HG03432 (cell line): ENCODE results near the gene NEDD8.
"Not testable (repeated sequence)": the region's sequence is repeated elsewhere in the genome, so short reads cannot be mapped to it uniquely, and the experiment has no call there.

Experiments
- ATAC-seq: cut with Tn5 transposase; IDR thresholded peaks from one replicate; pipeline ENCODE4 v1.9.1; 2021; ENCODE audit warnings: mild to moderate bottlenecking, moderate library complexity; ENCODE audit not compliant: unreplicated experiment

NEDD8 gene

DNA sequence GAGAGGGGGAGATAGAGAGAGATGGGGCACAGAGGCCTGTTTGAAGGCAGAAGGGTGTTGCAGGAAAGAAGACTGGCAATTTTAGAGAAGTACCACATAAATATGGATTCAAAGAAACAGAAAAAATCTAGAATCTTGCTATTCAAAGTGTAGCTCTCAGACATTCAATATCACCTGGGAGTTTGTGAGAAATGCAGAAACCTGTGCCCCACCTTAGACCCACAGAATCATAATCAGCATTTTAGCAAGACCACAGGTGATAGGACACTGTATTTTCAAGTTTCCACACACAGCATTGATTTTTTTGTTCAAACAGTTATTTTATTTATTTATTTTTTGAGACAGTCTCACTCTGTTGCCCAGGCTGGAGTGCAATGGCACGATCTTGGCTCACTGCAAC lies 3.3 kb downstream of the NEDD8 start:
- ATAC-seq: no peak

DNA sequence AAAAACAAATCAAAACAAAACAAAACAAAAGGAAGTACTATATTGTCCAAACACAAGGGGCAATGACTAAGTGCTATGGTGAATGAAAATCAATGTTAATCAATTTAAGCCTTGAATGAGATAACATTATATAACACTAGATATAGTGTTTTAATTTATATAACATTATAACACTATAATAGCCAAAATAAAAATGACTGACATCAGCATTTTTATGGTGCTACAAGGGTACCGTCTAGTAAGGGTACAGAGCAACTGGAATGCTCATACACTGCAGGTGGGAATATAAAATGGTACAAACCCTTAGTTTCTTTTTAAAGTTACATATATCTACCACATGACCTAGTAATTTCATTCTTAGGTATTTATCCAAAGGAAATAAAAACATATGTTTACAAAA lies 5.7 kb downstream of the NEDD8 start:
- ATAC-seq: no peak

DNA sequence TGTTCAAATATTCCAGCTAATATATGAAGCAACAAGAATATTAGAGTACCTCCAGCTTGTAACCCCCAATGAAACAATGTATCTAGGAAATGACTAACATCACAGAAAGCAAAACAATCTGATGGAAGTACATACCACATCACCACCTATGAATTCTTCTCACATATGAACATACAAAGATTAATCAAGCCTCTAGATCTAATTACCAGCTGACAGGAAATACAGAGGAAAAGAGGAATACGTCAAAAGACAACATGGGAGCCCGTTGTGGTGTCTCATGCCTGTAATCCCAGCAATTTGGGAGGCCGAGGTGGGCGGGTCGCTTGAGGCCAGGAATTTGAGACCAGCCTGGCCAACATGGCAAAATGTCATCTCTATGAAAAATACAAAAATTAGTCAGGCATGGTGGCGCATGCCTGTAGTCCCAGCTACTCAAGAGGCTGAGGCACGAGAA lies 7.5 kb downstream of the NEDD8 start:
- no peak for ATAC-seq

DNA sequence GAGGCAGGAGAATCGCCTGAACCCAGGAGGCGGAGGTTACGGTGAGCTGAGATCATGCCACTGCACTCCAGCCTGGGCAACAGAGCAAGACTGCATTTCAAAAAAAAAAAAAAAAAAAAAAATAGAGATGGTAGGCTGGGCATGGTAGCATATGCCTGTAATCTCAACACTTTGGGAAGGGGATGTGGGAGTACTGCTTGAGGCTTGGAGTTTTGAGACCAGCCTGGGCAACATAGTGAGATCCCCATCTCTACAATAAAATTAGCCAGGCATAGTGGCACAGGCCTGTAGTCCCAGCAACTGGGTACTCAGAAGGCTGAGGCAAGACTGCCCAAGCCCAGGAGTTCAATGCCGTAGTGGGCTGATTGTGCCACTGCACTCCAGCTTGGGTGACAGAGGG lies 9.2 kb downstream of the NEDD8 start:
- ATAC-seq: not testable (repeated sequence)

DNA sequence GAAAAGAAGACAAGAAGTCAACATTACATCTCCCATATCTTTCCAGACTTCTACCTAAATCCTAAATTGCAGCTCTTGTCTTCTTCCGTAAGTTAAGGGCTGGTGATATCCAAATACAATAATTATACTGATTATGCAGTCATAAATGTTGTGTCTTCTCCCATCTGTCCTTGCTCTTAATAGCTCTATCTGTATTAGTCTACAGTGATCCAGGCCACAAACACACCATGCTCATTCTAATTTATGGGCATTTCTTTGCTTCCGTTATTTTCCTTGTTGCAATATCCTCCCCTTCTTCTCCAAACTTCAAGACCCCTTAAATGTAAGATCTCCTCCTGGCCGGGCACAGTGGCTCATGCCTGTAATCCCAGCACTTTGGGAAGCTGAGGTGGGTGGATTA lies 12.6 kb downstream of the NEDD8 start:
- no peak for ATAC-seq

DNA sequence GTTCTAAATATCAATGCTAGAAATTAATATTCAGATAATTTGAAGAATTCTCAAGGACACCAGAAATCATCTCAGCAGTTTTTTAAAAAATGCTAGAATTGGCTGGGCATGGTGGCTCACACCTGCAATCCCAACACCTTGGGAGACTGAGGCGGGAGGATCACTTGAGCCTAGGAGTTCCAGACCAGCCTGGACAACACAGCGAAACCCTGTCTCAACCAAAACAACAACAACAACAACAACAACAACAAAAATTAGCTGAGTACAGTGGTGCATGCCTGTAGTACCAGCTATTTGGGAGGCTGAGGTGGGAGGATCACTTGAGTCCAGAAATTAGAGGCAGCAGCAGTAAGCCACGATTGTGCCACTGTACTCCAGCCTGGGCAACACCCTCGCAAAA lies 13.1 kb downstream of the NEDD8 start:
- ATAC-seq: no peak

DNA sequence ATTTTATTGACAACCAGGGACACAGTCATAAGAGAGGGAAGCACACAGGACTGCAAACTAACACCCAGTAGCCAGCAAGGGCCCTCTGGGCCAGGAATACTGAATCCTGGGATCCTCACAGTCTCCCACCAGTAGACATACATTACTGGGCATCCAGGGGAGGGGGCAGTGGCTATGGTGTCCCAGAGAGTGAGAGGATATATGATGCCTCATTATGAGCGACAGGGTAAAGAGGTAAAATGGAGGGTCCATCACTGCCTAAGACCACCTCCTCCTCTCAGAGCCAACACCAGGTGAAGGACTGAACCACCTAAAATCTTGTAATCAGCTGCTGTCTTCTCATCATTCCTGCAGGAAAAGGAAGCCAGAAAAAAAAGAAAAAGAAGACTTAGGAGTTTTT lies 15.3 kb downstream of the NEDD8 start:
- ATAC-seq: not testable (repeated sequence)

DNA sequence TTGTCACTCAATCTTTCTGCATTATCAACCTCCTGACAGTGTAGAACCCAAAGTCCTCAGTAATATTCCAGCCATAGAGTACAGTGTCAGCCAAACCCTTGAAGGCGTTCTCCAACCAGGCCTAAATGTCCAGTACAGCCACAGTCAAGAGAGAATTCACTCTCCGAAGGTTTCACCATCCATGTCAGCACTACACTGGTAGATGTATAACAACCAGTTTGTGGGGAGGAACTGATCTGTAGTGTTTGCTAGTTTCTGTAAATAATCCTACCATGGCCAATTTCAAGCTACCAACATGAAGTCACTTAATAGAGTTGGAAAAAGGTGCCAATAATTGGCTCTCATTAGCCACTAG lies 15.8 kb downstream of the NEDD8 start:
- no peak for ATAC-seq

DNA sequence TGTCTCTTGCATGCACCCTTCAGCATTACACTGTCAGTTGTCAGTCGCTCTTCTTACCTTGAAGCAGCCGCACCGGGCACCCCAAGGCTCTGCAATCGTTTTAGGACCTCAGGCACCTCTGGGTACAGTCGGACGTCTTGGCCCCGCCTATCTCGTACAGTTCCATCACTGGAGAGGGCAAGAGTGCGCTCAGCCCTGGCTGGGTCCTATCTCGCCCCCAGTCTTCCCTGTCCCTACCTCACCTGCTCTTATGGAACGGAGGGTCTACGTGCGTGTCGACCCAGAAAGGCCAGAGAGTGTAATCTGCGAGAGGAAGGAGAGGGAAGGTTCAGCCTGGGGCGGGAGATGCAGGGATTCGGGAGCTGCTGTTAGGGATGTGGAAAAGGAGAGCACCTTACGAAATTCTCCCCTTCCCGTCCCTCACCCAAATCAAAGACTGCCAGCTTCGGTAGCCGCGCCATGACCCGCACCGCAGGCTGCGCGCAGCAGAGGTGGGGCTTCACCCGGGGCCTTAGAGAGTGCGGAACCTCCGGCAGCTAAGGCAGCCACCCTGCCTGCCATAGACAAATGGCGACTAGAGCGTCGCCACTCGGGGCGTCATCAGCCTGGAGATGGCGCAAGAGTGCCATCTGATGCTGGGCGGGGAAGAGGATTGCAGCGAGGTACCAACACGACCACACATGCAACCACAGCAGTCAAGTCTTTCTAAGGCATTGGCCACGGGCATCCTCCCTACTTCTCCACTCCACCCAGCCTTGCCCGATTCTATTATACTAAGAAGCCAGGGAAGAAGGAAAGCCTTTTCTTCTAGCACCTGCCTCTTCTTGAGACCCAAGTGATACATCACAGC lies 16.4 kb downstream of the NEDD8 start, which contains the start of gene MDP1:
Gene MDP1 (minus strand): TSS at position 572 of the 850 bp plus-strand sequence. CDS start 111 bp downstream, at position 461.
- ATAC-seq: peak; percentile 70

DNA sequence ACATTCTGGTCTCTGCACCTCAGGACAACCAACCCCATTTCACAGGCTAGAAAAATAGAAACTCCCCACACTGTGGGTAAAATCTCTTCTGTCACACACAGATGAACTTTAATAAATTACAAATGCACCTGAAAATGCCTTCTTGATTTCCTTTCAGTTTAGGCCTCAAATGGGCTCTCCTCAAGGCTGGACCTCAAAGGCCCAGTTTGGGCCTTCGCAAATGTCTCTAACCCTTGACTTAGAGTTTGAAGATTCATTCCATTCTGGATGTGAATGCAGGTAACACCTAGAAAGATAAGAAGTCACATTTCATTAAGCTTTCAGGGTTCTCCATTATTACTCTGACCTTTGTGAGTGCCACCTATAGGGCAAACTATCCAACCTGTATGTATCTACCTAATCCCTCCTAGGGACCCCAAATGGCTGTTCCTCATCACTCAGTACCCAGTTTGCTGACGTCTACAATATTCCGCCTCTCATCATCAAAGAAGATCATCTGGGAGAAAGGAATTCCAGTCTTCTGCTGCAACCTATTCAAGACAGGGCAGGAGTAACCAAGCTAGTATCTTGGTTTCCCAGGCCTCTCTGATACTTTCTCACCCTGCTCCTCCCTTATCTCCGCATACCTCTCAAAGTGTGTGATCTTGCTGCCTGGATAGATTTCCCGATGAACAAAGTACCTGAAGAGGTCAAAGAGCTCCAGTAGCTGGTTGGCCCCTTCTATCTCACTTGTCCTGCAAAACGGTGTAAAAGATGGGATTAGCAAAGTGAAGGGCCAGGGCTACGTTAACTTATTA lies 18.1 kb downstream of the NEDD8 start:
- ATAC-seq: no peak

DNA sequence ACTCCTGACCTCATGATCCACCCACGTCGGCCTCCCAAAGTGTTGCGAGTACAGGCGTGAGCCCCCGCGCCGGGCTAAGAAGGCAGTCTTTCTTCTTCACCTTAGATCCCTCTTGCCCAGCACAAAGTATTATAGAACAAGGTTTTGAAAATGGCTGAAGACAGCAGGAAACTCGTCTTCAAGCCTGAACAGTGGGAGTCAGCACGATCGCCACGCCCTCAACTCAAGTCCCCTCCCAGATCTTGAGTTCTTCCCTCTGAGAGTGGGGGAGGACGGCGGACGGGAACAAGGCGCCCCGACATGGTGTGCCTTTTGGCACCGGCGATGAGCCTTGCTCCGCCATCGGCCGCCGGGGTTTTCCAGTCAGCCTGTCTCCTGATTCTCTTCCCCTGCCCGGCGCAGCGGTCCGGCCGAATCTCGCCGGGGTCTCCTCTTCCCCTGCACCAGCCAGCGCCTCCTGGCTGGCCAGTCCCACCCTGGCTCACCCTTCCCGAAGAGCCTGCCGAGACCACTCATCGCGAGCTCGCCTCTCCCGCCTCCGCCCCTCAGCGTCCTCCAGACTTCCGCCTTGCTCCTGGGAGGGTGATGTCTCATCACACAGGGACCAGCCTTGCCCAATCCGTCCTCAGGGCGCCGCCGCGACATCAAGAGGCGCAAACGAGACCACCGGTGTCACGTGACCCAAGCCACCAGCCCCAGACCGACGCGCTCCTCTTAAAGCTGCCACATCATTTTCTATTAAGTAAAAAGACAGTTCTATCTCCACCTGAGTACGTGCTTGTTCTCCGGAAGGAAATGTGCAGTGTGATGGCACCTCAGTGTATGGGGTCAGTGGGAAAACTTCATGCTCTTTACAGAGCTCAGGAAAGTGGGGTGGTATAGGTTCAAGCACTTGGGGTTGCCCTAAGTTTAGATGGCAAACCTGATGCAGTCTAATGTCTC lies 19.0 kb downstream of the NEDD8 start, which contains the start of gene CHMP4A:
Gene CHMP4A (minus strand): TSS at position 565 of the 942 bp plus-strand sequence. CDS start 49 bp downstream, at position 516.
- peak; percentile 81 for ATAC-seq

DNA sequence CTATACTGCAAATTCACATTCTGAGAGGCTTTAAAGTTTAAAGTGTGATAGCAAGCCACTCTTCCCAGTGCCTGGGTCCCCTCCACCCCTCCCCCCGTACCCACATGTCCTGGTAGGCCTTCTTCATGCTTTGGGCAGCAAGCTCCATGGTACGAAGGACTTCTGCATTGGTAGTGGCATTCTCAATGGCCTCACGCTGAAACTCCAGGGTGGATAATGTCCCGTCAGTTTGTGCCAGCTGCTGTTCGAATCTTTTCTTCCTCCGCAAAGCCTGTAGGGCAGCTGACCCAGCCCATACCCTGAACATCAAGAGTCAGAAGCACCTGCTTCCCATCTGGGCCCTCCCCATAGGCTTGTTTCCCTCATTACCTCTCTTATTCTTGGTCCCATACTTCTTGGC lies 20.9 kb downstream of the NEDD8 start:
- no peak for ATAC-seq

DNA sequence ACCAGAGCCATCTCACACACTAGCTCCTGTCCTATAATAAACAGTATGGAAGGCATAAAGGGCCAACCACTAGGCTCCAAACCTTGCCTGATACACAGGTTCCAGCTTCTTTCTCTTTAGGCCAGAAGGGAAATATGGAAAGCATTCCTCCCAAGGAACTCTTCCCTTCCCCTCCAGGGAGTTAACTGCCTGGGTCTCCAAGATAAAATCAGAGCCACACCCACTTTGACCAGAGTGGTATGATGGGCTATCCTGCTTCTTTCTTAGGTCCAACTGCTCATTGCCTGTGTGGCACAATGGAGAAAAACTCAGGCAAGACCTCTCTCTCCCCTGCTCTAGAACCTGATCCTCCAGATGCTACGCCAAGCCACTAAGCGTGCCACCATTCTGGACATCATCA lies 24.5 kb downstream of the NEDD8 start:
- ATAC-seq: no peak

DNA sequence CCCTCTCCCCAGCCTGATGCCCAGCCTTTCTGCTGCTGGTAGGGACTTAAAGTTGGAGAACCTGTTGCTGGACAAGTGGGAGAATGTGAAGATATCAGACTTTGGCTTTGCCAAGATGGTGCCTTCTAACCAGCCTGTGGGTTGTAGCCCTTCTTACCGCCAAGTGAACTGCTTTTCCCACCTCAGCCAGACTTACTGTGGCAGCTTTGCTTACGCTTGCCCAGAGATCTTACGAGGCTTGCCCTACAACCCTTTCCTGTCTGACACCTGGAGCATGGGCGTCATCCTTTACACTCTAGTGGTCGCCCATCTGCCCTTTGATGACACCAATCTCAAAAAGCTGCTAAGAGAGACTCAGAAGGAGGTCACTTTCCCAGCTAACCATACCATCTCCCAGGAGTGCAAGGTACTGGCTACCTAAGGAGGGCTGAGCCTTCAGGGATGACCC lies 25.0 kb downstream of the NEDD8 start:
- no peak for ATAC-seq

DNA sequence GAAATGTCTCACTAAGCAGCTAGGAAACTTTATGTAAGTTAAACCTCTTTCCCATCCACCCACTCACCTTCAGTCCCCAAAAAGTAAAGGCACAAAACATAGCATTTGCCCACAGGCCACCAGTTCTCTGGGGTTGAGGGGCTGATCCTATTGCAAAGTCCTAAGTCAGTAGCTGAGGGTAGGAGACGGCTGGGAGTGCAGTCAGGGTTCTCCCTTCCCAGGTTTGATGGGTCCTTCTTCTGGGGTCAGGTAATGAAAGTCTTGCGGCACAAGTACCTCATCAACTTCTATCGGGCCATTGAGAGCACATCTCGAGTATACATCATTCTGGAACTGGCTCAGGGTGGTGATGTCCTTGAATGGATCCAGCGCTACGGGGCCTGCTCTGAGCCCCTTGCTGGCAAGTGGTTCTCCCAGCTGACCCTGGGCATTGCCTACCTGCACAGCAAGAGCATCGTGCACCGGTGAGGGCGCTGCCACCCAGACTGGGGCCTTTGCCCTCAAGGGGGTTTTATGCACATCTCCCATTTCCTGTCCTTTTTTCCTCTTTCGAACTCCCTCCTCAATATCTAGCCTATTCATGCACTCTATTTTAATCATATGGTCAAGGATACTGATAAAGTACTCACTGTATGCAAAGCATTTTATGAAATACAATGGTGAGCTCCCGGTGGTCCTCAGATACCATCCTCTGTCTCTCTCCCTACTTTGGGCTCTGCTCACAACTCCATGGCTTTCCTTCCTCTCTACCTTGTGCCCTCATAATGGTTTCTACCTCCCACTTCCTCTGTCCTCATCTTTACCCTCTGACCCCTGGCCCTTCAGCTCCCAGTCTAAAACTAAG lies 25.7 kb downstream of the NEDD8 start:
- ATAC-seq: no peak

DNA sequence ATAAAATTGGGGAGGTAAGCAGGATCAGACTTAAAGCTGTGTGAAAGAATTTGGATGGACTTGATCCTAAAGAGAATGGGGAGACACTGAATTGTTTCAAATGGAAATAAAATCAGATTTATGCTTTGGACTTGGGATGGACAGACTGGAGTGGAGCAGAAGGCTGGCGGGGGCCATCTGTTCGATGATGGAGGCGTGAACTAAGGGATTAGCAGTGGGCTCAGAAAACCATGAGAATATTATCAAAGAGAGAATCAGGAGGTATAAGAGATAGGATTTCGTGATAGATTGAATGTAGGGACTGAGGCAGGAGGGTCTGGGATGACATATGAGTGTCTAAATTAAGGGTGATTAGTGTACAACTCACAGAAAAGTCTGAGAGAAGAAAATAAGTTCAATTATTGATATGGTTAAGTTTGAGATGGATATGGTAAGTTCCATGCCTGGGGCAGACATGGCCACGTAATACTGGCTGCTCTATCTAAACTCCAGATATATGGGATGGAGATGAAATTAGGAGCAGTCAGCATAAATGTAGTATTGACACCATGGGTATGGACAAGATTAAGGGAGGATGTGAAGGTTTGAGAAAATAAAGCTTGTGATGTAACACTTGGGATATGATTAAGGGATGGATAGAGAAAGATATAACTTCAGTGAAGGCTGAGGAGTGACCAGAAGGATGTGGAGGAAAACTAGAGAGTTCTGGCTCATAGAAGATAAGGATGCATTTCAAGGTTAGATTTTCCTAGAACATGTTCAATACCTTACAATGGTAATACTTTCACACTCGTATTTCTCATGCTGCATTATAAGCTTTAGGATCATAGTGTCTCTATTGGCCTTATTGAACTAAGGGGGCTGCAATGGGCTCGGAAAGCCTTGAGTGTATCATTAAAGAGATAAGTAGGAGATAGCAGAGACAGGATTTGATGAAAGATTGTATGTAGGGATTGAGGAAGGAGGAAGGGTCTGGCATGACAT lies 27.7 kb downstream of the NEDD8 start:
- ATAC-seq: no peak

DNA sequence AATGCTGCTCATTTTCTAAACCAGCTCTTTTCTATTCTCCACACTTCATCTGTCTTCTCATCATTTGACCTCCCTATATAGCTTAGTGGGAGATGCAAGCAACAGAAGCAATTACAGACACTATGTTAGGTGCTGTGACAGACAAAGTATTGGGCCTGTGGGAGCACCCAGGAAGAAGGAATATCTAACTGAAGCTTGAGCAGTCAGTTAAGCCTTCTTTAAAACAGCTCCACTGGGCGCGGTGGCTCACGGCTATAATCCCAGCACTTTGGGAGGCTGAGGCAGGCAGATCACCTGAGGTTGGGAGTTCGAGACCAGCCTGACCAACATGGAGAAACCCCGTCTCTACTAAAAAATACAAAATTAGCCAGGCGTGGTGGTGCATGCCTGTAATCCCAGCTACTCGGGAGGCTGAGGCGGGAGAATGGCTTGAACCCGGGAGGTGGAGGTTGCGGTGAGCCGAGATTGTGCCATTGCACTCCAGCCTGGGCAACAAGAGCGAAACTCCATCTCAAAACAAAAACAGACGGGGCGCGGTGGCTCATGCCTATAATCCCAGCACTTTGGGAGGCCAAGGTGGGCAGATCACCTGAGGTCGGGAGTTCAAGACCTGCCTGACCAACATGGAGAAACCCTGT lies 28.8 kb downstream of the NEDD8 start:
- not testable (repeated sequence) for ATAC-seq

DNA sequence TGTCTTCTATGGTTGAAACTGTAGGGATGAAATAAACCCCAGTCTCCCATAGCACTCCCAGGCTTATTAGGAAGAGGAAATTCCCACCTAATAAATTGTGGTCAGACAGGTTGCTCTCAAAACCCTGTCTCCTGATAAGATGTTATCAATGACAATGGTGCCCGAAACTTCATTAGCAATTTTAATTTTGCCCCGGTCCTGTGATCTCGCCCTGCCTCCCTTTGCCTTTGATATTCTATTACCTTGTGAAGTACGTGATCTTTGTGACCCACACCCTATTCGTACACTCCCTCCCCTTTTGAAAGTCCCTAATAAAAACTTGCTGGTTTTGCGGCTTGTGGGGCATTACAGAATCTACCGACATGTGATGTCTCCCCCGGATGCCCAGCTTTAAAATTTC lies 29.6 kb downstream of the NEDD8 start:
- ATAC-seq: not testable (repeated sequence)
